ENCODE measurements around the gene TNFRSF19. TPM values are rescaled to one million over a fixed set of nuclear protein-coding genes. Genes with fewer than 3 reads are reported as not detected.

The TNFRSF19 gene
- total RNA-seq, 6 donors from 2014 or later: 7.8 to 23.5 (median 14.5) TPM

GRCh38 chr13:23598369-23598768, 28.2 kb downstream of the TNFRSF19 start:
- Histone ChIP-seq H3K27me3 (no peaks in the 10 kb centered on the region), H3K36me3 (peaks cover 0 to 7% (median 2%) of the 10 kb centered on the region in 4 donors), H3K27ac (no peak overlapping the region), H3K9me3 (no peaks in the 10 kb centered on the region), H3K4me3 (no peak overlapping the region), H3K4me1 (no peaks in the 10 kb centered on the region)
- no peak for TF ChIP-seq POLR2AphosphoS5 (IDR thresholded peaks at IDR 0.05)
- WGBS, 2 donors: 71 to 88% methylated on average over 1 of the region's 1 CpG
- DNase-seq: no peak
- ATAC-seq (ENCODE audit: low FRiP score in 2 of 2): no peak

GRCh38 chr13:23599083-23599925, 29.1 kb downstream of the TNFRSF19 start:
- TF ChIP-seq POLR2AphosphoS5 (IDR thresholded peaks at IDR 0.05) (no peak), EP300 (IDR thresholded peaks at IDR 0.05) (no peak), CTCF (IDR thresholded peaks at IDR 0.05) (no peak), POLR2A (IDR thresholded peaks at IDR 0.05) (no peak)
- Histone ChIP-seq H3K4me1 (no peaks in the 10 kb centered on the region), H3K27me3 (no peaks in the 10 kb centered on the region), H3K4me3 (no peak overlapping the region), H3K27ac (no peak overlapping the region), H3K9me3 (no peaks in the 10 kb centered on the region), H3K36me3 (peaks cover 0 to 4% (median 0%) of the 10 kb centered on the region in 4 donors)
- ATAC-seq (ENCODE audit: low FRiP score in 2 of 2): no peak
- WGBS, 2 donors: 70 to 80% methylated on average over 3 of the region's 3 CpGs
- DNase-seq: no peak

GRCh38 chr13:23600100-23600499, 29.9 kb downstream of the TNFRSF19 start:
- ATAC-seq (ENCODE audit: low FRiP score in 2 of 2) (no peak), DNase-seq (no peak)
- H3K27me3 ChIP-seq: no peaks in the 10 kb centered on the region
- TF ChIP-seq CTCF (IDR thresholded peaks at IDR 0.05) (no peak), POLR2AphosphoS5 (IDR thresholded peaks at IDR 0.05) (no peak), EP300 (IDR thresholded peaks at IDR 0.05) (no peak), POLR2A (IDR thresholded peaks at IDR 0.05) (no peak)
- no peak overlapping the region for H3K27ac ChIP-seq
- no peaks in the 10 kb centered on the region for H3K9me3 ChIP-seq
- H3K4me1 ChIP-seq: no peaks in the 10 kb centered on the region
- H3K4me3 ChIP-seq: no peak overlapping the region
- 65 to 75% methylated on average over 3 of the region's 3 CpGs for WGBS, 2 donors
- H3K36me3 ChIP-seq: no peaks in the 10 kb centered on the region

GRCh38 chr13:23600534-23600933, 30.3 kb downstream of the TNFRSF19 start:
- DNase-seq (no peak), ATAC-seq (ENCODE audit: low FRiP score in 2 of 2) (no peak)
- H3K9me3 ChIP-seq: no peaks in the 10 kb centered on the region
- no peaks in the 10 kb centered on the region for H3K36me3 ChIP-seq
- no peaks in the 10 kb centered on the region for H3K27me3 ChIP-seq
- no peak overlapping the region for H3K4me3 ChIP-seq
- H3K4me1 ChIP-seq: no peaks in the 10 kb centered on the region
- H3K27ac ChIP-seq: no peak overlapping the region
- TF ChIP-seq POLR2A (IDR thresholded peaks at IDR 0.05) (no peak), POLR2AphosphoS5 (IDR thresholded peaks at IDR 0.05) (no peak), EP300 (IDR thresholded peaks at IDR 0.05) (no peak), CTCF (IDR thresholded peaks at IDR 0.05) (no peak)

- Histone ChIP-seq H3K27me3 (no peaks in the 10 kb centered on the region), H3K4me3 (no peak overlapping the region), H3K36me3 (no peaks in the 10 kb centered on the region), H3K9me3 (no peaks in the 10 kb centered on the region), H3K27ac (no peak overlapping the region), H3K4me1 (peaks cover 24 to 30% (median 27%) of the 10 kb centered on the region in 4 donors)
- no peak for DNase-seq
- WGBS, 2 donors: 76 to 79% methylated on average over 3 of the region's 3 CpGs
- TF ChIP-seq POLR2AphosphoS5 (IDR thresholded peaks at IDR 0.05) (no peak), POLR2A (IDR thresholded peaks at IDR 0.05) (no peak), CTCF (IDR thresholded peaks at IDR 0.05) (no peak), EP300 (IDR thresholded peaks at IDR 0.05) (no peak)
- no peak for ATAC-seq (ENCODE audit: low FRiP score in 2 of 2)
Observed at GRCh38 chr13:23605831-23606230, 35.6 kb downstream of the TNFRSF19 start.
